ENCODE measurements around the gene COX4I1.

- no peak for TF ChIP-seq CTCF (IDR thresholded peaks at IDR 0.05; ENCODE audit: borderline replicate concordance, extremely low read depth, low read length, poor library complexity, severe bottlenecking)
- TF ChIP-seq EZH2 (IDR thresholded peaks at IDR 0.05; ENCODE audit: borderline replicate concordance, low read depth, low read length, severe bottlenecking): peak; percentile 62
Measured at GRCh38 chr16:85750827-85751697, 48.4 kb upstream of the COX4I1 start, which contains the start of gene C16orf74.

All from DND-41 (cell line).